Upper lobe of left lung (tissue), 6 donors: ENCODE data around the gene TRMT10C. TPM values are rescaled to one million over a fixed set of nuclear protein-coding genes. Genes with fewer than 3 reads are reported as not detected.

ENCODE experiments used
- ATAC-seq, 2 donors: fragments of 200-7000 bp; cut with Tn5 transposase; one replicate each; pipeline ENCODE4 v1.9.1; 2022; ENCODE audit warnings: mild to moderate bottlenecking in 2 of 2, moderate library complexity in 2 of 2; ENCODE audit not compliant: low FRiP score in 2 of 2
- DNase-seq, 2 donors: peaks; one replicate each; pipeline ENCODE4 v3.0.0-alpha.2; 2019 to 2020
- H3K27ac ChIP-seq, 4 donors: fragments of 200-600 bp; sonication (generic); one replicate each; pipeline ENCODE4 v1.5.1; 2016 to 2019
- H3K27me3 ChIP-seq, 4 donors: fragments of 200-600 bp; sonication (generic); one replicate each; pipeline ENCODE4 v1.5.1; 2017 to 2019
- H3K36me3 ChIP-seq, 4 donors: fragments of 200-600 bp; sonication (generic); one replicate each; pipeline ENCODE4 v1.5.1; 2016 to 2019
- H3K4me1 ChIP-seq, 4 donors: fragments of 200-600 bp; sonication (generic); one replicate each; pipeline ENCODE4 v1.5.1; 2018 to 2019
- H3K4me3 ChIP-seq, 4 donors: fragments of 200-600 bp; sonication (generic); one replicate each; pipeline ENCODE4 v1.5.1; 2017 to 2019; ENCODE audit warnings: mild to moderate bottlenecking in 2 of 4, moderate library complexity in 1 of 4
- H3K9me3 ChIP-seq, 4 donors: fragments of 200-600 bp; sonication (generic); one replicate each; pipeline ENCODE4 v1.5.1; 2018 to 2019
- EP300 ChIP-seq, 4 donors: sonication (generic); formaldehyde crosslinking; IDR thresholded peaks; one replicate each; pipeline ENCODE4 v1.5.1; 2017; ENCODE audit warnings: antibody characterized with exemption in 4 of 4, control low read depth in 2 of 4
- POLR2A ChIP-seq, 4 donors: fragments of 450-650 bp; IDR thresholded peaks; one replicate each; pipeline ENCODE4 v1.5.1; 2016 to 2017; ENCODE audit warnings: antibody characterized with exemption in 4 of 4, mild to moderate bottlenecking in 2 of 4
- POLR2AphosphoS5 ChIP-seq, 2 donors: sonication (generic); formaldehyde crosslinking; IDR thresholded peaks; one replicate each; pipeline ENCODE4 v1.5.1; 2017; ENCODE audit warnings: antibody characterized with exemption in 2 of 2
- WGBS, 2 donors: methylation state at CpG; one replicate each; pipeline ENCODE4 v1.1.5; 2017 to 2018; 5-methylcytosine and 5-hydroxymethylcytosine counted together
- total RNA-seq, 6 donors: library from RNA; depleted of rRNA in 4 of 6; stranded (reverse); fragments of >200 nt in 4 of 6; gene quantifications; one replicate each; pipeline versions ENCODE4 v1.1.0 to v1.2.1, GENCODE V29; 2016 to 2021
- TF ChIP-seq, protein P1 (sequence below), 6 experiments: fragments of 450-650 bp in 4 of 6; fragments of 200-600 bp in 2 of 6; sonication (generic) in 2 of 6; IDR thresholded peaks; one replicate each; pipeline ENCODE4 v1.5.1; 2016 to 2019; ENCODE audit warnings: antibody characterized with exemption in 6 of 6
- donor health status: DM: no; HTN: no; CAD: no; lungs with moderate emphysema.
- donor health status: DM: no; HTN: yes; CAD: no; lungs with severe emphysema.

TRMT10C gene
- 10 to 100 TPM in 5 of 6 donors, 1 to 10 TPM in 1; 6.4 to 17.5 (median 16.0) TPM for total RNA-seq

DNA sequence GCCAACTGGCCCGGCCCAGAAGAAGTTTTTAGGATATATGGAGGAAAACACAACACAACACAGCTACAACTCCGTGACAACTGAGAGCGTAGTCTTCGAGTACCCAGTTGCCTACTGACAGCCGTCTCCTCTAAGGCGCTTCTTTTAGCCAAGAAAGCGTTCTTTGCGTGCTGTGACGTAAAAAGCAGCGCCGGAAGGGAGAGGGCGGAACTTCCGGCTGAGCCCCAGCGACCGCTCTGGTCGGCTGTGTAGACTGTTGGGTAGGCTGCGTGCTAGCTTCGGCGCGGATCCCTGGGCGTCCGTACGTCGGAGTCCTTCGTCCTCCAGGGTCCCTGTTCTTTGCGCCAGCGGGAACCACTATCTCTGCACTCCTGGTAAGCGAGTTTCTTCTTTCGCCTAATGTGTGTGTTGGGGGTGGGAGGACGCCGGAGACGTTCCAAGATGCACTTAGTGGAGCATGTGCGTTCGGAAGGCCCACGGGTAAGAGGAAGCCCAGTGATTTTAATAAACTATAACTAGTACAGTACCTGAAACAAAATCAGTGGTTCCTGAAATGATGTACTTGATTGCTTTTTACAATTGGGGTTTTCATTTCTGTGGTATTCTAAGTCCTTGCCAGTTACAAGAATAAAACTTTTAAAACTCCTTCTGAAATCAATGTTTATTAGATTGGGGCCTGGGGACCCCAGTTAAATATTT is at the start of gene TRMT10C:
TSS of gene TRMT10C (plus strand) at position 239 of the 699 bp plus-strand sequence. CDS start 2,914 bp downstream, outside the sequence.
- WGBS, 2 donors: 1% methylated on average over 29 to 35 of the region's 35 CpGs
- peaks cover 11 to 22% (median 12%) of the 10 kb centered on the region in 4 donors for H3K4me1 ChIP-seq
- H3K9me3 ChIP-seq: no peaks in the 10 kb centered on the region
- DNase-seq (peak; percentile 91 to 92), ATAC-seq (peak; percentile 96 to 99)
- TF ChIP-seq POLR2A (IDR thresholded peaks at IDR 0.05): peak; percentile 15 to 86 (median 80)
- TF ChIP-seq POLR2AphosphoS5 (IDR thresholded peaks at IDR 0.05): peak; percentile 94 to 95
- TF ChIP-seq, protein P1, sequence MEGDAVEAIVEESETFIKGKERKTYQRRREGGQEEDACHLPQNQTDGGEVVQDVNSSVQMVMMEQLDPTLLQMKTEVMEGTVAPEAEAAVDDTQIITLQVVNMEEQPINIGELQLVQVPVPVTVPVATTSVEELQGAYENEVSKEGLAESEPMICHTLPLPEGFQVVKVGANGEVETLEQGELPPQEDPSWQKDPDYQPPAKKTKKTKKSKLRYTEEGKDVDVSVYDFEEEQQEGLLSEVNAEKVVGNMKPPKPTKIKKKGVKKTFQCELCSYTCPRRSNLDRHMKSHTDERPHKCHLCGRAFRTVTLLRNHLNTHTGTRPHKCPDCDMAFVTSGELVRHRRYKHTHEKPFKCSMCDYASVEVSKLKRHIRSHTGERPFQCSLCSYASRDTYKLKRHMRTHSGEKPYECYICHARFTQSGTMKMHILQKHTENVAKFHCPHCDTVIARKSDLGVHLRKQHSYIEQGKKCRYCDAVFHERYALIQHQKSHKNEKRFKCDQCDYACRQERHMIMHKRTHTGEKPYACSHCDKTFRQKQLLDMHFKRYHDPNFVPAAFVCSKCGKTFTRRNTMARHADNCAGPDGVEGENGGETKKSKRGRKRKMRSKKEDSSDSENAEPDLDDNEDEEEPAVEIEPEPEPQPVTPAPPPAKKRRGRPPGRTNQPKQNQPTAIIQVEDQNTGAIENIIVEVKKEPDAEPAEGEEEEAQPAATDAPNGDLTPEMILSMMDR (IDR thresholded peaks at IDR 0.05): no peak
- H3K27me3 ChIP-seq: no peaks in the 10 kb centered on the region
- H3K36me3 ChIP-seq: peaks cover 3 to 23% (median 20%) of the 10 kb centered on the region in 4 donors
- H3K4me3 ChIP-seq: peak within 1 kb of the TSS; percentile 60 to 91 (median 74)
- peak within 1 kb of the TSS; percentile 87 to 94 (median 89) for H3K27ac ChIP-seq

DNA sequence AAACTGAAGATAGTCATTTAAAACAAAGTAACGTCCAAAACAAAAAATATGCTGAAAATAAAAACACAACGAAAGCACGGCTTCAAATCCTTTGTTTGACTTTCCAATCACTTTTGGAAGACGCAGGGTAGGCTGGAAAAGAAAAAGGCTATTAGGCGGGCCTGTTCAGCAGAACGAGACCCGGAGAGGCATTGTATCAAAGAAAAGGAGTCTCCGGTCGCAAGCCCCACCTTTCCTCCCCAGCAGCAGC is 49.3 kb upstream of the TRMT10C start:
- Histone ChIP-seq H3K27me3 (no peaks in the 10 kb centered on the region), H3K9me3 (no peaks in the 10 kb centered on the region), H3K27ac (peak overlapping the region; percentile 89 to 98 (median 95)), H3K36me3 (no peaks in the 10 kb centered on the region), H3K4me3 (peak overlapping the region; percentile 67 to 90 (median 83)), H3K4me1 (peaks cover 7 to 16% (median 14%) of the 10 kb centered on the region in 4 donors)
- 1% methylated on average over 9 of the region's 9 CpGs for WGBS, 2 donors
- DNase-seq (no peak), ATAC-seq (peak in 1 of 2 donors; percentile 38)
- TF ChIP-seq, protein P1 (IDR thresholded peaks at IDR 0.05): no peak
- TF ChIP-seq POLR2AphosphoS5 (IDR thresholded peaks at IDR 0.05) (no peak), EP300 (IDR thresholded peaks at IDR 0.05) (no peak), POLR2A (IDR thresholded peaks at IDR 0.05) (no peak)

DNA sequence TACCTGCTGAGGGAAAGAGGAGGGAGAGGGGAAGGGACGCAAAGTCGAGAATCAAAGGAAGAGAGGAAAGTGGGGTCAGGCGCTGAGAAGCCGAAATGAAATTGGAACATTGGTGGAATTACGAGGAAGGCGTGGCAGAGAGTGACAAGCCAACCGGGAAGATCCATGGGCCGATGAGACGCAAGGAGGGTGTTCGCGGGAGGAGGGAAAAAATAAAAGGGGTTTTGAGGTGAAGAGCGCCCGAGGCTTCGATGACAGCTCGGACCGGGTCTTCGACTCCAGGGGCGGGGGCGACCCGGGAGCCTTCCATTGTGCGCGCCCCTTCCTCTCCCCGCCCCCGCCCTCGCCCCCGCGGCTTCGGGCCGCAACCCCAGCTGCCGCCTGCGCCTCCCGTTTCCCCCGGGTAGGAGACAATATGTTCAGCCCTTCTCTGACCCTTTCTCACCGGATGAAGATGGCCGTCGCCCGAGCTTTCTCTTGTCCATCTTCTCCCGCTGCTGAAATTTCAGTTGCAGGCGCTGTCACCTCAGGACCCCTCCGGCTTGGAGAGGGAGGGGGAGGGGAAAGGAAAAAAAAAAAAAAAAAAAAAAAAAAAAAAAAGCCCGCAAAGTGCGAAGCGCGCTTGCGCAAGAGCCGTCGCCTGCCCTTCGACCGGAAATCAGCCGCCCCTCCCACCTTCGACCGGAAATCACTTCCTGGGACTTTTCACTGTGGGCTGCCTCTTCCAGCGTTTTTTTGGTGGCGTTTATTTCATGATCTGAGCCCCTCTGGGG is 48.8 kb upstream of the TRMT10C start, which contains the start of gene SENP7:
TSS of gene SENP7 (minus strand) at position 567 of the 773 bp plus-strand sequence. CDS start at position 485, 82 bp downstream.
- peak within 1 kb of the TSS; percentile 89 to 98 (median 95) for H3K27ac ChIP-seq
- ATAC-seq (peak; percentile 74 to 93), DNase-seq (peak; percentile 85 to 90)
- peaks cover 7 to 16% (median 14%) of the 10 kb centered on the region in 4 donors for H3K4me1 ChIP-seq
- TF ChIP-seq POLR2A (IDR thresholded peaks at IDR 0.05) (peak in 2 of 4 donors; percentile 16 to 33), POLR2AphosphoS5 (IDR thresholded peaks at IDR 0.05) (peak; percentile 64 to 66), EP300 (IDR thresholded peaks at IDR 0.05) (peak in 1 of 4 donors; percentile 29)
- TF ChIP-seq, protein P1 (IDR thresholded peaks at IDR 0.05): no peak
- H3K36me3 ChIP-seq: no peaks in the 10 kb centered on the region
- H3K4me3 ChIP-seq: peak within 1 kb of the TSS; percentile 67 to 90 (median 83)
- H3K27me3 ChIP-seq: no peaks in the 10 kb centered on the region
- no peaks in the 10 kb centered on the region for H3K9me3 ChIP-seq
- 0% methylated on average over 48 to 52 of the region's 54 CpGs for WGBS, 2 donors

DNA sequence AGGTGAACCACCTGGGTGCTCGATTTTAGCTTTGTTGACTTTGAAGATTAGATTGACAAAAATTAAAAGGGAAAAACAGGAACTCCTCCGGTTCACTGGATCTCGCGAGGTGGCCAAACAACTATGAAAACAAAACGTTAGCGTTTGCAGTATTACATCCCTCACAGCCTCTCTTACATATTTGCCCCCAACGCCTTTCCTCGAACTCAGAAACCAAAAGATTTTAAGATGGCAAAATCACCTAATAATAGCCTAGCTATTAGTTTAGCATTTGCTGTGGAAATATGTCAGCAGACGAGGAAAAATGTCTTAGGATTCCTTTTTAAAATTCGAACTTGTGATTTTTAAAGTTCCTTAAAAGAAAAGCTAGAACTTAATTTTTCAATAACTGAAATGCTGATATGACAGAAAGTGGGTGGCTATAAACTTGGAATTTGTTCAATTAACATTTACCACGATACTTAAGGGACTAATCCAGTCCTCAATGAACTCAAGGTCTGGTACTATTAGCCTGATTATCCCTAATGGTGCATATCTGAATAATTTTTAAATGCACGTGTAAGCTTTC is 48.2 kb upstream of the TRMT10C start:
- WGBS, 2 donors: 14 to 17% methylated on average over 12 of the region's 12 CpGs
- TF ChIP-seq POLR2A (IDR thresholded peaks at IDR 0.05) (no peak), POLR2AphosphoS5 (IDR thresholded peaks at IDR 0.05) (no peak), EP300 (IDR thresholded peaks at IDR 0.05) (no peak)
- TF ChIP-seq, protein P1 (IDR thresholded peaks at IDR 0.05): no peak
- no peaks in the 10 kb centered on the region for H3K36me3 ChIP-seq

More for the DNA sequence above, 48.2 kb upstream of the TRMT10C start:
- DNase-seq (no peak), ATAC-seq (peak; percentile 51 to 81)
- Histone ChIP-seq H3K4me3 (peak overlapping the region; percentile 67 to 90 (median 83)), H3K27me3 (no peaks in the 10 kb centered on the region), H3K27ac (peak overlapping the region; percentile 89 to 98 (median 95)), H3K9me3 (no peaks in the 10 kb centered on the region), H3K4me1 (peaks cover 7 to 16% (median 14%) of the 10 kb centered on the region in 4 donors)
